DLD1 (cell line): ENCODE results near the gene CNIH2.
"Not testable (repeated sequence)": the region's sequence is repeated elsewhere in the genome, so short reads cannot be mapped to it uniquely, and the experiment has no call there.

Experiments
- in situ Hi-C: cut with HindIII; loops from 2 replicates; pipeline ENCODE4 v1.10.0; 2017; ENCODE audit warnings: low sequenced_read_pairs

CNIH2 gene

DNA sequence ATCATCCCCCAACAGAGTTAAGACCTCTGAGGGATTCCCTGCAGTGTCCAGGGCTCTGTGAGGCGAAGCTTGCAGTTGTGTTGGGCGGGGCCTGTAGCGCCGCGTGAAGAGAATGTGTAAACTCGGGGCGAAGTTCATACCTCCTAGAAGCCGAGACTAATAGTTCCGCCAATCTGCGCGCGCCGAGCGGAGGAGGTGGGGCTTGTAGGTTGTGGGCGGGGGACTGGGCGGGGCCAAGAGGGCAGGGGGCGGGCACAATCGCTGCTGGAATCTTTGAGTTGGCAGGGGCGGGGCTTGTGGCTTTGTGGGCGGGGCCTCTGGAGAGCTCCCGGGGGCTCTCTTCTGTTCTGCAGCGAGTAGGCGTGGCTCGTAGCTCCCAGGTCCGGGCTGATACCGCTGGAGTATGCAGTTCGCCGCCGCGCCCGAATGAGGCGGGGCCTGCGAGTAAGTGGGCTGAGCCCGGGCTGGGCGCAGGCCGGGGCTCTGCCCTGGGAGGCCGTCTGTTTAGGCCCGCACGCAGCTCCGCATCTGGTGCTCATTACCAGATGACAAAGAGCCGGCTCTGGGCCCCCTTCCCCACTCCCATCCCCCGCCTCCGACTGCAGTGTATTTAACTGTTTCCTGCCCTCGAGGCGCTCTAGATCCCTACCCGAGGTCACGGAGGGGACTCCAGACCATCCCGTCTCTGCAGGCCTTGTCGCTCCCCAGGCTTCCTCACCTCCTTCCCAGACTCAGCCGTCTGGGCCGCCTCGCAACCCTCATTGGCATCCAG lies 34.8 kb downstream of the CNIH2 start:
- in situ Hi-C loops: no loop called here

DNA sequence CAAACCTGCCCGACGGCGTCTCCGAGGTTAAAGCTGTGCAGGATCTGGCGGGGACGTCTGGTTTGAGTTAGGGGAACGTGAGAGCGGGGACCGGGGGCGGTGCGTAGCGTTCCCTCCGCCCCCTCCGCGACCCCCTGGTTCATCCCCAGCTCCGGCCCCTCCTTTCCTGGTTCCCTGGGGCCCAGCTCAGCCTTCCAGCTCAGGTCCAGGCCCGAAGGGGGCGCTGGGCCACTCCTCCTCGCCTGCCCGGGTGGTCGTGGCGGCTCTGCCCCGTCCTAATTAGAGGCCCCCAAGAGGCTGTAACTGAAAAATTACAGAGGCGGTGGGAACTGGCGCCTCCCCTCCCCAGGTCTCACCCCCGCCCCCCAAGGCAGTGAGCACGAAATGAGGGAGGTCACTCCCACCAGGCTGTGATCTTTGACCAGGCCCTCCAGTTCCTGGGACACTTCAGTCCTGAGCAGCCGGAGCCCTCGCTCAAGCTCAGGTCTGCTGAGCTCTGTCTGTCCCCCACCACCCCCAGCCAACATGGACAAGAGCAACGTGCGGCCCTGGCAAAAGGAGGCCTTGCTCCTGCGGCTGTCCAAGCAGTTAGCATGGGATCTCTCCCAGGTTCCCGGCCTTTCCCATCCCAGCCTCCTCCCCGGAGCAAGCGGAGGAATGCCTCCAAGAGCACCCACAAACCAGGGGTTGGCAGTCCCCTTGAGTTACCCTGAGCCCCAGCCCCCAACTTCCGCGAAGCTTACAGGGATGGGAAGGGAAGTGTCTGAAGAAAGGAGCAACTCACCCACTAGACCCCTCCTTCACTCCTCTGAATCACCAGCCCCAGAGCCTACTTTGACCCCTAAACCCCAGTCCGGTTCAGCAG lies 35.6 kb downstream of the CNIH2 start:
- in situ Hi-C loops: no loop called here

DNA sequence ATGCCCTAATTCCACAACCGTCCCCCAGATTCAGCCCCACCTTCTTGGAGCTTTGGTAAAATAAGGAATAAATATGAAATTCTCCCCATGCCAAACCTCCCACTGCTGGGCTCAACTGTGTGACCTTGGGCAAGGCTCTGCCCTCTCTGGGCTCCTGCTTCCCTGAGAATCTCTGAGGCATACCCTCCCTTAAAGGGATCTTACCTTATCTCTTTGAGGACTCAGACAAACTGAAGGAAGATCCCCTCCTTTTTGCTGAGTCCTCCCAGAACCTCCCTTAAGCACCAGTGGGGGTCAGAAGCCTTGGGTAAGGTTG lies 36.2 kb downstream of the CNIH2 start:
- in situ Hi-C loops: no loop called here

DNA sequence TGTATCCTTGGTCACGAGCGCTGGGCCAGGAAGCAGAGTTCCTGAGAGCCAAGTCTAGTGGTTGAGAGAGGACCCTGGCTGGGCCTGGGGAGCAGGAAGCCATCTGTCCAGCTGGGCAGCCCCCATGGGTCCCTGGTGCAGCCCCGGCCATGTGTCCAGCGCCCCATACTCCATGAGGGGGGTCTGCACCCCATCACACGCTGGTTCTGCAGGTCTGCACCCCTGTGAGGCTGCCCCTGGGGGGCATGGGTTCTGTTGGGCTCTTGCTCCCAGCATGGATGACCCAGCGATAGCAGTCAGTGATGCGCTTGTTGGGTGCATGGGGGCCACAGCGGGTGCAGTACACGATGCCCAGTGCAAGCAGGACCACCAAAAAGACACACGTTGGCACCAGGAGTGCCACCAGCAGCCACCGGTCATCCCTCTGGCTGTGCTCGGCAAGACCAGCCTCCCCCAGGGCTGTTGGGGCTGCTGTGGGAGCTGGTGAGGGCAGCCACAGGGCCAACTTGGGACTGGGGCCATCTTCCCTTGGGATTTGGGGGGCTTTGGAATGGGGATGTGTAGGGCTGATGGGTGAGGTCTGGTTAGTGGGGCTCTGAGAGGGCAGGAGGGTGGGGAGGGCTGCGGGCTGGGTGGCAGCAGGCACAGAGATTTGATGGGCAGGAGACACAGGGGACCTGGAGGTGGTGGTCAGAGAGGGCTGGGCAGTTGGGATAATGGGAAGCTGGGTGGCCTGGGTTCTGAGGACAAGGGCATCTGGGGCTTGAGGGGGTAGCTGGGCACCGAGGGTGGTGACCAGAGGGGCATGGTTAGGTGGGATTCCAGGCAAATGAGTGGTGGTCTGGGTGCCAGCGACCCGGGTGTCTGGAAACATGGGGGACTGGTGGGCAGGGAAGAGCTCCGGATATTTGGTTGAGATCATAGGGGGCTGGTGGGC lies 36.9 kb downstream of the CNIH2 start:
- in situ Hi-C loops: no loop called here

DNA sequence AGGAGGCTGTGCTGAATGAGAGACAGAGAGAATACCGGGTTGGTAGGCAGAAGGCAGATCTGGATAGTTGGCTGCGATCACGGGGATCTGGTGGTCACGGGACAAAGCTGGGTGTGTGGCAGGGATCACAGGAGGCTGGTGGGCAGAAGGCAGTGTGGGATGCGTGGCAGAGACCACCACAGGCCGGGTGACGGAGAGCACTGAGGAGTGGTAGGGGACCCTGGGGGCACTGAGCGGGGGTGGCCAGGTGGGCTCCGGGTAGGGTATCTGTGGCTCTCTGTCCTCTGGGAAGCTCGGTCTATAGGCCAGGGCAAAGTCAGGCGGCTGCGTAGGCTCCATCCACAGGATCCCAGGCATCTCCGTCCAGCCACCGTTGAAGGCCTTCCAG lies 37.5 kb downstream of the CNIH2 start:
- in situ Hi-C loops: no loop called here

DNA sequence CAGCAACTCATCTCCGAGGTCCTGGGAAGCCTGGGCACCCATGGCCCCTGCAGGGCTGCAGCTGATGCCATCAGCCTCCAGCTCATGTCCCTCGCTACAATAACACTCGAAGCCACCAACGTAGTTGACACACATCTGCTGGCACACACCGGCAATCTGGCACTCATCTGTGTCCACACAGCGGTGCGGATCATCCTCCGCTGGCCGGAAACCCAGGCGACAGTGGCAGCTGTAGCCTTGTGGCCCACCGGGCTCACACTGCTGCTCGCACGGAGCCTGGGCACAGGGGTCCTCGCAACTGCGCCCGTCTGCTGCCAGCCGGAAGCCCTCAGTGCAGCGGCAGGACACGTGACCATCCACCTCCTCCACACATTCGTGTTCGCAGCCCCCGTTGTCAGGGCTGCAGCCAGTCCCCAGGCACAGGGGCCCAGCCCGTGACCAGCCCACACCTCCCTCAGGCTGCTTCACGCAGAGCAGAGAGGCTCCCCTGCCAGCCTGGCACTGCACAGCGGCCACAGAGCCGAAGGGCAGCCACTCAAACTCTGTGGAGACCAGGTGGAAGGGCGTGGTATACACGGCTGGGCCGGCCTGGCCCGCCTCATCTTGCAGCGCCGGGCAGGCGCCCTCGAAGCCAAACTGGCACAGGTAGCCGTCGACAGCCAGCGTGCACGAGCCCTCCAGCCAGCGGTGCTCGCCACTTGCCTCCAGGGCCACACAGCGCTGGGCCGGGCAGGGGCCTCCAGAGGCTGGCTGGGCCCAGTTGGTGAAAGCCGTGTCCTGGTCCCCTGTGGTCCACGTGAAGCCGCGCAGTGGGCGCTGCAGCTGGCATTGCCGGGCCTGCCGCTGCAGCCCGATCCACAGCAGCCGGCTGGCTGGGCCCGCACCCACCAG lies 38.2 kb downstream of the CNIH2 start:
- in situ Hi-C loops: no loop called here

DNA sequence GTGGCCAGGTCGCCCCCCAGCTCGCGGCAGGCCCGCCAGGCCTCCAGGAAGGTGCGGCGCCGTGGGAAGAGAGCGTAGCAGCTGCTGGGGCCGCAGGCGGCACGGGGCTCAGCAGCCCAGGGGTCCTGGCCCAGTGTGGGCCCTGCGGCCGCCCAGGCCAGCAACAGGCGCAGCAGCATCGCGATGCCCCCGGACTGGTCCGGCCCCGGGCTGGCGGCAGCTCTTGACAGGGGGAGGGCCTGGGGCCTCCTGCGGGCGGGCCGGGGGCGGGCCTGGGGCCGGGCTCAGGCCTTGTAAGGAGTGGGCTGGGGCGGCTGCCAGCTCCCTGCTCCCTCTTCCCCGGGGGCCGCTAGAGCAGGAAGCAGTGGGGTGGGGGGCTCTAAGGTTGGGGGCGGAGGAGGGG lies 38.9 kb downstream of the CNIH2 start, which contains the start of gene CD248:
CD248 (minus strand) TSS at position 196 of the 403 bp plus-strand sequence; CDS start at position 179, 17 bp downstream.
- in situ Hi-C loops: no loop called here

DNA sequence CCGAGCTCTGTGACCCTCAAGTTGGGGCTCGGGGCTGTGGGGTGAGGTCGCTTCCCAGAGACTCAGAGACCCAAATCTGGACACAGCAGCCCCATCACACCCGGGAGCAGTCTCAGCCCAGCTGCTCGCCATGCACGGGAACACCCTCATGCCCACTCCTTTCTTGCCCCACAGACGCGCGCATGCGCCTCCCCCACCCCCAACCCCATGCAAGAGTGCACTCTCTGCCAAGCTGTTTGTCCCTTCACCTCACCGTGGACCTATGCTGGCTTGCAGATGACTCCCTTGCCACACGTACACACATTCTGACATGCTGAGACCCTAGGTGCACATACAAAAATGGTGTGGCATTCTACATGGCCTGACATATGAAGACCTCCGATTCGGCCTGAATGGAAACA lies 39.3 kb downstream of the CNIH2 start:
- in situ Hi-C loops: no loop called here

DNA sequence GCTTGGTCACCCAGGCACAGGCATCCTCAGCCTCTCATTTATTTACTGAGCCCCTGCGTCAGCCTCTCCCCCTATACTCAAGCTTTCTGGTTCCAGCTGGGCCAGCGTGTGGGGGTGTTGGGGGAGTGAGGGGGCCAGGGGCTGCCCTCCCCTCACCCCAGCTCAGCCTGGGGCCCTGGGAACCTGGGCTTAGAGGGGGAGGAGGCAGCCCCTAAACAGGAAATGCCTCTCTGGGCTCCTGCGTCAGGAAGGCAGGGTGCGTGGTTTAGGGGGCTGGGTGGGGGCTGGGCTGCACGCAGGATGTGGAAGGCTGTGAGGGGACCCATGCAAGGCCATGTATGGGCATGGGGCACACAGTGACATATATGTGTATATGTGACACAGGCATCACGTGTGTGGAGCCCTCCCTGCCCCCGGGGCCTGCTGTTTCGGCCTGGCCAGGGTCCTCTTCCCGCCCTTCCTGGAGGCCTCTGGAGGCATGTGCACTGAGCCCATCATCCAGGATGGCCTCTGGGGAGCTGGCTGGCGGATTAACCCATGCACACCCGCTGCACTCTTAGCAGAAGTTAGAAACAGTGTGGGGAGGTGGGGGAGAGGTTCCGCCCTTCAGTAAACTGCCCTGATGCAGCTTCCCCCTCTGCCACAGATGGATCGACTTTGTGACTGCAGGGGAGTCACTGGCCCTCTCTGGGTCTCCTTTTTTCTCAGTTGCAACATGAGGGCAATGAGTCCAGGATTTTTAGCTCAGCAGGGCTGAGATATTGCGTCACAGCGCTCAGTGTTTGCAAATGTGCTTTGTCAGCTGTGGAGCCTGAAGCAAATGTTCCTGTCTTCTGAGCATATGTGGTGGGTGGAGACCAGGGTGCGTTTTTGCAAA lies 40.0 kb downstream of the CNIH2 start:
- in situ Hi-C loops: no loop called here

DNA sequence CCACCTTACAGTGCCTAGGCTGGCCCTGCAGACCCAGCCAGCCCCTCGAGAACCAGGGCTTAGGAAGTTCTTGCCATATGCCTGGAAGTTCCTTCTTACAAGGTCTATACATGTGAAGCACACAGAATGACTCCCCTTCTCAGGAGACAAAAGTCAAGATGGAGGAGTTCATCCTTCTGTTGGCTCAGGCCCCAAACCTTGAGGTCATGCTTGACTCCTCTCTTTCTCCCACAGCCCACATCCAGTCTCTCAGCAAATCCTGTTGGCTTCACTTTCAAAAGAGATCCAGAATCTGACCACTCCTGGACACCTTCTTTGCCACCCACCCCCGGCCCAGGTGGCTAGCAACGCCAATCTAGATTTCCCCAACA lies 40.6 kb downstream of the CNIH2 start:
- in situ Hi-C loops: no loop called here

DNA sequence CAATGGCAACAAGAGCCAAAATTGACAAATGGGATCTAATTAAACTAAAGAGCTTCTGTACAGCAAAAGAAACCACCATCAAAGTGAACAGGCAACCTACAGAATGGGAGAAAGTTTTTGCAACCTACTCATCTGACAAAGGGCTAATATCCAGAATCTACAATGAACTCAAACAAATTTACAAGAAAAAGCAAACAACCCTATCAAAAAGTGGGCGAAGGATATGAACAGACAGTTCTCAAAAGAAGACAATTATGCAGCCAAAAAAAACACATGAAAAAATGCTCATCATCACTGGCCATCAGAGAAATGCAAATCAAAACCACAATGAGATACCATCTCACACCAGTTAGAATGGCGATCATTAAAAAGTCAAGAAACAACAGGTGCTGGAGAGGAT lies 42.3 kb downstream of the CNIH2 start:
- in situ Hi-C loops: not testable (repeated sequence)

DNA sequence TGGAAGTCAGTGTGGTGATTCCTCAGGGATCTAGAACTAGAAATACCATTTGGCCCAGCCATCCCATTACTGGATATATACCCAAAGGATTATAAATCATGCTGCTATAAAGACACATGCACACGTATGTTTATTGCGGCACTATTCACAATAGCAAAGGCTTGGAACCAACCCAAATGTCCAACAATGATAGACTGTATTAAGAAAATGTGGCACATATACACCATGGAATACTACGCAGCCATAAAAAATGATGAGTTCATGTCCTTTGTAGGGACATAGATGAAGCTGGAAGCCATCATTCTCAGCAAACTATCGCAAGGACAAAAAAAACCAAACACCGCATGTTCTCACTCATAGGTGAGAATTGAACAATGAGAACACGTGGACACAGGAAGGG lies 42.8 kb downstream of the CNIH2 start:
- in situ Hi-C loops: not testable (repeated sequence)

DNA sequence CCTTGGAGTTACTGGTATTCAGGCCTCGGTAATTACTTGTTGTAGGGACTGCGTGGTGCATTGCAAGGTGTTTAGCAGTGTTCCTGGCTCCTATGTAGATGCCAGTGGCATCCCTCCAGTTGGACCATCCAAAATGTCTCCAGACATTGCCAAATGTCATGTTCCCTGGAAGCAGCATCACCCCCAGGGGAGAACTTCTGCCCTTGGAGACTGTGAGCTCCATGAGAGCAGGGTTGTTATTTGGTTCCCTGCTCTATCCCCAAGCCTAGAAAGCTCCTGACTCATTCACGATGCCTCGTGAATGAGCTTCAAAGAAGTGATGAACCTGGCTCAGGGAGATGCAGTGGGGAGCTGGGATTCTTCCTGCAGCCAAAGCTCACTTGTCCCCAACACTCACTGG lies 43.6 kb downstream of the CNIH2 start:
- in situ Hi-C loops: no loop called here

DNA sequence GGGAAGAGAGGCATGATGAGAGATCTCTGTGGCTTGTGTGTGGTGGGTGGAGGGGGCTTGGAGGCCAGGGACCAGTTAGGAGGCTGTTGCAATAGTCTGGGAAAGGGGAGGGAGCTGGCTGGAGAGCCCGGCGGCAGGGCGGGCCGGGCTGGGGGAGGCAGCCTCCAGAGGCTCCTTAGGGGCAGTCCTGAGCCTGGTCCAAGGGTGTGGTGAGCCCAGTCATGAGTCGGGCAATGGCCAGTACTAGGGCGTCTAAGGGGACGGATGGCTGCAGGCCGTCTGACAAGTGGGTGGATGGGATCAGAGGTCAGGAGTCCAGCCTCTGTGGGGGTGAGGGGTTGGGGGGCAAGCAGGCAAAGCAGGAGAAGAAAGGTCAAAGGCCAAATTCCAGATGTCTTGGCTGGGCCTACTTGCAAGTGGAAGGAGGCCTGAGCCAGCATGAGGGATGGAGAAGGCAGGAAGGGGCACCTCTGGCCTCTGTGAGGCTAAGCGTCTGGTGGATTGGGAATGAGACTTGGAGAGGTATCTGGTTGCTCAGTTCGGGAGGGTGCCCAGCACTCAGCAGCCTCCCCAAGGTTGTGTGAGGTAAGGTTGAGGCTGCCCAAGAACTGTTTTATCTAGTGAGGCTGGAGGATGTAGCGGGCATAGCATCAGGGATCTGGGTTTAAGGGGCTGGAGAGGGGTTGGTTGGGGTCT lies 44.9 kb downstream of the CNIH2 start:
- in situ Hi-C loops: no loop called here

DNA sequence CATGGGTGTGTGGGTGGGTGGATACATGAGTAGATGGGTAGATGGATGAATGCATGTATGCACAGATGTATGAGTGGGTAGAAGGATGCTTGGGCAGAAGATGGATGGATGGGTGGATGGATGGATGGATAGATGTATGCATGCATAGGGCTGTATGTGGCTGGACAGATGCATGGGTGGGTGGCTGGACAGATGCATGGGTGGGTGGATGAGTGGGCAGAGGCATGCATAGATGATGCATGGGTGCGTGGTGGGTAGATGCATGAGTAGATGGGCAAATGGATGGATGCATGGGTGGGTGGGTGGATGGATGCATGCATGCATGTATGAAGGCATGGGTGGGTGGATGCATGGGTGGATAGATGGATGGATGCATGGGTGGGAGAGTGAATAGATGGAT lies 45.7 kb downstream of the CNIH2 start:
- in situ Hi-C loops: no loop called here

DNA sequence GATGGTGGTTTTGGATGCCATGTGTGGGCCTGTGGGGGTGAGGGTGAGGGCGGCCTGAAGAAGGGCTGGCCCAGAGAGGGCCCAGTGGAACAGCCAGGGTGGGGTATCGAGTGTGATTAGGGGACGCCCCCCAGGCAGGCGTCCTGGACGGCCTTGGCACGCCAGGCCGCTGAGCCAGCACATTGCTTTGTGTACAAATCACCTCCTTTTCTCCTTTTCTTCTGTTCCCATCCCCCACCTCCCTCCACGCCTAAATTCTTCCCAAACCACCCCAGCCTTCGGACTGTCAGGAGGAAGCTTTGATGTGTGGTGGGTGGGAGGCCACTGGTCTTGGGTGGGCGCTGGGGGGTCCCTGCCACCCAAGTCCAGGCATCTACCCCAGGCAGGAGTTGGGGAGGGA lies 46.7 kb downstream of the CNIH2 start:
- in situ Hi-C loops: no loop called here

DNA sequence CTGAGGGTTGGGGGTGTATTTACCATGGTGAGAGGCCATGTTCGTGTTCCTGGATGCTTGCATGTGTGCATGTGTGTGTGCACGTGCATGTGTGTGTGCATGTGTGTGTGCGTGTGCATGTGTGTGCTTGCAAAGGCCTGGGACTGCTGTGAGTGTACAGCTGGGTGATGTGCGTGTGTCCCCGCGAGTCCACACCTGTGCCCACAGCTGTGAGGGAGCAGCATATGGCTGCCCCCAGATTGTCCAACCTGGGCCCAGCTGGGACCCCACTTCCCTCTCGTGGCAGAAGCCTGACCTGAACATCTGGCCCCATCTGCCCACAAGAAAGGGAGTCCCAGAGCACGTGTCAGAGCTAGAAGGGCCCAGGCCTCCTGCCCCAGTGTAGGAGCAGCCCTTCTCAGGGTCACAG lies 47.3 kb downstream of the CNIH2 start:
- in situ Hi-C loops: no loop called here

DNA sequence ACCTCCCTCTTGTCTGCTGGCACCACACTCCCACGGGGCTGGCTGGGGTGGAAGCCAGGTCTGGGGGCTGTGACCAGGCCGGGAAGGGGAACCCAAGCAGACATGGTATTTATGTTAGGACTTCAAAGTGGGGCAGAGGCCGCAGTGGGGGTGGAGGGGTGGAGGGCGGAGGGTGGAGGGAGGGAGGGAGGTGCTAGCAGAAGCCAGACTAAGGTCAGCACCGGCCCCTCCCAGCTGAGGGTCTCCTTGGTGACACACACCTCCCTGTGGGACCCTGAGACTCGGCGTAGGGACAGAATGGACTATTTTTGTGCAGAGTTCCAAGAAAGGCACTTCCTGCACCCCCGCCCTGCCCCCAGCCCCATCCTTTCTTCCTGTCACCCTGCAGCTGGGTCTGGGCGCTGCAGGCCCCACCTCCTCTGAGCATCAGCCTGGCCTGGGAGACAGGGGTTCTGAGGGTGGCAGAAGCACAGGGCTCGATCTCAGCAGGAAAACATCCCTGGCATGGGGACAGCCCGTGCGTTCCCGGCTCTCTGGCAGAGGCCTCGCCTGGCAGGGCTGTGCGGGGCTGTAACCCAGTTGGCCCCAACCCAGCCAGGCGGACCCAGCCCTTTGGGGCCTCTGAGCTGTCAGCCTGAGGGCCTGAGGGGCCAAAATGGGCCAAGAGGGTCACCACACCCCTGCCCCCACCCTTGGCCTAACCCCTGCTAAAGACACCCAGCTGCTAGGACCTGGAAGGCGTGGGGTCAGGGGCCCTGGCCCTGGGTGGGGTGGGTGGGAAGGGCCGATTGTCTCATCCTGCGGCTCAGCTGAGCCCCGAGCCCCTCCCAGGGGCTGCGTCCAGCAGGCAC lies 48.5 kb downstream of the CNIH2 start:
- in situ Hi-C loops: no loop called here
